ENCODE data around the gene MAP4K2. TPM values are rescaled to one million over a fixed set of nuclear protein-coding genes. Genes with fewer than 3 reads are reported as not detected.
A peak's percentile ranks its signal among the peaks of the same experiment; 100 is the strongest.

MAP4K2 gene
- polyA plus RNA-seq, 1 experiment = 22.4 TPM

DNA sequence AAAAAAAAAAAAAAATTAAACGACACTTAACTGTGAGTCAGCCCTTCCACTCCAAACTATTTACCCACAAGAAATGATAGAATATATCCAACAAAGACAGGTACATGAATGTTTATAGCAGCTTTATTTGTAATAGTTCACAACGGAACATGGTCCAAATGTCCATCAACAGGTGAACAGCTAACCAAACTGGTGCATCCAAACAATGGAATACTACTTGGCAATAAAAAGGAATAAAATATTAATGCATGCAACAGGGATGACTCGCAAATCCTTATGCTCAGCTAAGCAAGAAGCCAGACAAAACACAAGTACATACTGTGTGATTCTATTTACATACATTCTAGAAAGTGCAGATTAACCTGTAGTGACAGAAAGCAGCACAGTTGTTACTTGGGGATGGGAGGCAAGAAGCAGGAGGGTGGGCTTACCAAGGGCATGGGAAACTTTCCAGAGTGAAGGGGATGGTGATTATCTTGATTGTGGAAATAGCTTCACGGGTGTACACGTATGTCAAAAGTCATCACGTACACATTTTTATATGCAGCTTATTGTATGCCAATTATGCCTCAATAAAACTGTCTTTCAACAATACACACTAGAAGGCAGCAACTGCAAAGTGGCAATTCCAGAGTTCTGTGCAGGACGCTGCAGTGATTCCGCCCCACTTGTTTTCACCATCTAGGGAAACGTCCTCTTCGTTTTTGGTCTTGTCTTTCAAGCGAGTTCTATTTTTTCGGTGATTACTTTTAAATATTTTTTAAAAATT, 18.0 kb downstream of the MAP4K2 start:
- Histone ChIP-seq H3K4me3 (ENCODE audit: low read depth, low read length) (no peak overlapping the region), H3K36me3 (ENCODE audit: control insufficient read depth, insufficient read depth, low read length) (peaks cover 8% of the 10 kb centered on the region), H3K27me3 (ENCODE audit: control insufficient read depth, insufficient read depth, low read length) (no peaks in the 10 kb centered on the region)
- DNase-seq (ENCODE audit: low read depth) = no peak
- ChIA-PET CTCF (no interaction called here), POLR2A (no interaction called here)
- TF ChIP-seq, protein P1, sequence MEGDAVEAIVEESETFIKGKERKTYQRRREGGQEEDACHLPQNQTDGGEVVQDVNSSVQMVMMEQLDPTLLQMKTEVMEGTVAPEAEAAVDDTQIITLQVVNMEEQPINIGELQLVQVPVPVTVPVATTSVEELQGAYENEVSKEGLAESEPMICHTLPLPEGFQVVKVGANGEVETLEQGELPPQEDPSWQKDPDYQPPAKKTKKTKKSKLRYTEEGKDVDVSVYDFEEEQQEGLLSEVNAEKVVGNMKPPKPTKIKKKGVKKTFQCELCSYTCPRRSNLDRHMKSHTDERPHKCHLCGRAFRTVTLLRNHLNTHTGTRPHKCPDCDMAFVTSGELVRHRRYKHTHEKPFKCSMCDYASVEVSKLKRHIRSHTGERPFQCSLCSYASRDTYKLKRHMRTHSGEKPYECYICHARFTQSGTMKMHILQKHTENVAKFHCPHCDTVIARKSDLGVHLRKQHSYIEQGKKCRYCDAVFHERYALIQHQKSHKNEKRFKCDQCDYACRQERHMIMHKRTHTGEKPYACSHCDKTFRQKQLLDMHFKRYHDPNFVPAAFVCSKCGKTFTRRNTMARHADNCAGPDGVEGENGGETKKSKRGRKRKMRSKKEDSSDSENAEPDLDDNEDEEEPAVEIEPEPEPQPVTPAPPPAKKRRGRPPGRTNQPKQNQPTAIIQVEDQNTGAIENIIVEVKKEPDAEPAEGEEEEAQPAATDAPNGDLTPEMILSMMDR (IDR thresholded peaks at IDR 0.05; ENCODE audit: insufficient read depth, low read depth, low read length) = no peak

DNA sequence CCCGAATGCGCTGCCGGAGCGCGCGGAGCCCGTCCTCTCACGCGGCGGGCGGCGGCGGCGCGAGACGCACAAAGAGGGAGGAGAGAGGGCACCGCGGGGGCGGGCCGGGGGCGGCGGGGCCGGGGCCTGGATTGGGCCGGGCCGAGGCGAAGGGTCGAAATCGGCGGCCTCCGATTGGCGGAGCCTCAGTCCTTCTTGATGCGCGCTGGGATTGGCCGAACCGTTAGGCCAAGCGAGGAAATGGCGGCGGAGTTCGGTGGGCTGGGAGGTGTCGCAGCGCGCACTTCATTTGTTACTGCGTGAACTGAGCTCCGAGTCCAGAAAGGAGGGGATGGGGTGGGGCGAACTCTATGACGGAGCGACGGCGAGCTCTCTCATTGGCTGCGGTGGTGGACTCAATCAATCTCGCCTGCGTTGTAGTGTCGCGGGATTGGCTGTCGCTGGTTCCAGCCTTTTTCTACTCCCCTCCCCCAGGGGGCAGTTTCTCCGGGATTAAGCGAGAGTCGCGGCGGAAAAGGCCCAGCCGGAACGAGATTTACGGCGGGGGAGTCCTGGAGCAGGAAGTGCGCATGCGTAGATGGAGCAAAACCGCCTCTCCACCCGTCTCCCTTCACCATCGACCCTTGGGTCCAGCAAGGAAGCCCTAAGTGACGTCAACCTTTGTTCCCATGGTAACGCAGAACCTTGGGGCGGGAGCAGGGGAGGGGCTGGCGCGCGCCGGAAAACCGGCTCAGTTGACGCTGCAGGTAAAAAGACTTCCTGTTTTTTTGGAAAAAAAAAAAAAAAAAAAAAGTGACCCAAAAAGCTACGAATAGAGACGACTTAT, 24.3 kb downstream of the MAP4K2 start, which contains the start of gene SF1:
TSS of gene SF1 (minus strand) at position 70 of the 826 bp plus-strand sequence. CDS start 150 bp downstream, outside the sequence.
- TF ChIP-seq, protein P1 (IDR thresholded peaks at IDR 0.05; ENCODE audit: insufficient read depth, low read depth, low read length) = no peak
- no peaks in the 10 kb centered on the region for H3K27me3 ChIP-seq (ENCODE audit: control insufficient read depth, insufficient read depth, low read length)
- ChIA-PET CTCF (interaction anchor here (0.8 to 1.0 kb wide), 3 partner anchors 24 to 332 kb away, joined by 3 to 5 read pairs (median 3); partner anchors contain the start of gene MAP4K2), POLR2A (interaction anchor here (0.6 kb wide), 1 partner anchor 15 kb away, joined by 12 read pairs; no protein-coding TSS in a partner anchor)
- H3K36me3 ChIP-seq (ENCODE audit: control insufficient read depth, insufficient read depth, low read length) = peaks cover 15% of the 10 kb centered on the region
- DNase-seq (ENCODE audit: low read depth) = peak; percentile 99
- peak within 1 kb of the TSS; percentile 55 for H3K4me3 ChIP-seq (ENCODE audit: low read depth, low read length)

GRCh38 chr11:64778223-64778472, 24.9 kb downstream of the MAP4K2 start:
- CTCF ChIA-PET = interaction anchor here (1.0 kb wide), 2 partner anchors 24 to 35 kb away, joined by 3 to 5 read pairs; partner anchors contain the start of gene MAP4K2
- Histone ChIP-seq H3K27me3 (ENCODE audit: control insufficient read depth, insufficient read depth, low read length) (no peaks in the 10 kb centered on the region), H3K4me3 (ENCODE audit: low read depth, low read length) (peak overlapping the region; percentile 55), H3K36me3 (ENCODE audit: control insufficient read depth, insufficient read depth, low read length) (peaks cover 19% of the 10 kb centered on the region)
- no peak for DNase-seq (ENCODE audit: low read depth)
- POLR2A ChIA-PET = no interaction called here
- TF ChIP-seq, protein P1 (IDR thresholded peaks at IDR 0.05; ENCODE audit: insufficient read depth, low read depth, low read length) = no peak

GRCh38 chr11:64777449-64778222, 25.4 kb downstream of the MAP4K2 start:
- ChIA-PET CTCF (interaction anchor here (0.8 to 1.0 kb wide), 3 partner anchors 9 to 340 kb away, joined by 3 read pairs; partner anchors contain the start of gene ZNHIT2), POLR2A (no interaction called here)
- peaks cover 23% of the 10 kb centered on the region for H3K36me3 ChIP-seq (ENCODE audit: control insufficient read depth, insufficient read depth, low read length)
- DNase-seq (ENCODE audit: low read depth) = no peak
- TF ChIP-seq, protein P1 (IDR thresholded peaks at IDR 0.05; ENCODE audit: insufficient read depth, low read depth, low read length) = no peak
- H3K27me3 ChIP-seq (ENCODE audit: control insufficient read depth, insufficient read depth, low read length) = no peaks in the 10 kb centered on the region
- H3K4me3 ChIP-seq (ENCODE audit: low read depth, low read length) = peak overlapping the region; percentile 55

Measured in BJ (cell line).